H1 (cell line): Measurements from ENCODE around the gene GNB3. TPM values are rescaled to one million over a fixed set of nuclear protein-coding genes. Genes with fewer than 3 reads are reported as not detected.
A peak's percentile ranks its signal among the peaks of the same experiment; 100 is the strongest.

Experiments
- CTCF ChIA-PET: fragments of 300-600 bp; sonication (Branson Sonifier 250); formaldehyde crosslinking; loops from one replicate; lab custom pipeline; 2021; ENCODE audit not compliant: partially characterized antibody; lab: Charles Lee
- POLR2A ChIA-PET: fragments of 300-600 bp; sonication (Branson Sonifier 250); formaldehyde crosslinking; loops from one replicate; lab custom pipeline; 2021; ENCODE audit warnings: inconsistent platforms; ENCODE audit not compliant: partially characterized antibody; lab: Charles Lee
- DNase-seq, 2 experiments: peaks; one replicate each; pipeline versions ENCODE4 v3.0.0 to v3.0.0-alpha.2; 2010 to 2022; ENCODE audit warnings: low spot score in 2 of 2, low read depth in 1 of 2, mixed read lengths in 1 of 2
- FAIRE-seq: peaks from 2 replicates; lab custom pipeline; 2011; peaks lifted over from hg19 to GRCh38; lab: Jason Lieb, UNC
- H2AFZ ChIP-seq: 2 replicates; pipeline ENCODE4 v1.8.1; 2012; ENCODE audit warnings: low read length, inconsistent platforms
- H2AK5ac ChIP-seq: 2 replicates; pipeline ENCODE4 v1.6.1; 2013; ENCODE audit warnings: low read depth, low read length
- H2BK120ac ChIP-seq: replicated peaks from 2 replicates; pipeline ENCODE3; 2013; ENCODE audit warnings: low read depth, low read length, inconsistent platforms
- H2BK12ac ChIP-seq: 2 replicates; pipeline ENCODE4 v1.6.1; 2013; ENCODE audit warnings: low read depth, low read length
- H2BK15ac ChIP-seq: 2 replicates; pipeline ENCODE4 v1.6.1; 2013; ENCODE audit warnings: low read length
- H2BK20ac ChIP-seq: 2 replicates; pipeline ENCODE4 v1.6.1; 2013; ENCODE audit warnings: low read length
- H2BK5ac ChIP-seq: 2 replicates; pipeline ENCODE4 v1.6.1; 2013; ENCODE audit warnings: low read depth, low read length
- H3K14ac ChIP-seq: 2 replicates; pipeline ENCODE4 v1.6.1; 2013; ENCODE audit warnings: inconsistent platforms; ENCODE audit not compliant: insufficient read length
- H3K18ac ChIP-seq: 2 replicates; pipeline ENCODE4 v1.6.1; 2013; ENCODE audit warnings: low read length; ENCODE audit errors: extremely low read depth
- H3K23ac ChIP-seq: 2 replicates; pipeline ENCODE4 v1.6.1; 2013; ENCODE audit warnings: inconsistent platforms; ENCODE audit not compliant: insufficient read length
- H3K23me2 ChIP-seq: 2 replicates; pipeline ENCODE4 v1.6.1; 2013; ENCODE audit warnings: low read depth, low read length
- H3K27ac ChIP-seq: 2 replicates; pipeline ENCODE4 v1.6.1; 2011; ENCODE audit warnings: low read depth, low read length, inconsistent platforms
- H3K27me3 ChIP-seq, 4 experiments: replicated peaks in 1 of 4; 1 replicate in 1 of 4; 2 replicates in 3 of 4; pipeline versions ENCODE4 v1.6.1 to v1.8.1; 2011 to 2013; ENCODE audit warnings: low read length in 3 of 4, mild to moderate bottlenecking in 3 of 4, inconsistent platforms in 2 of 4, mixed read lengths in 2 of 4, moderate library complexity in 1 of 4; ENCODE audit not compliant: control insufficient read depth in 3 of 4, insufficient read depth in 3 of 4; ENCODE audit errors: extremely low read depth in 1 of 4
- H3K36me3 ChIP-seq, 4 experiments: 2 replicates each; pipeline versions ENCODE4 v1.6.1 to v1.8.1; 2011 to 2013; ENCODE audit warnings: mild to moderate bottlenecking in 4 of 4, low read length in 3 of 4, moderate library complexity in 2 of 4, control low read depth in 1 of 4, inconsistent platforms in 1 of 4; ENCODE audit not compliant: insufficient read depth in 4 of 4, control insufficient read depth in 2 of 4
- H3K4ac ChIP-seq: replicated peaks from 2 replicates; pipeline ENCODE3; 2013; ENCODE audit warnings: low read length, low read depth, mixed read lengths, inconsistent platforms; ENCODE audit not compliant: insufficient read length
- H3K4me1 ChIP-seq, 4 experiments: replicated peaks in 1 of 4; 1 replicate in 1 of 4; 2 replicates in 3 of 4; pipeline versions ENCODE4 v1.6.1 to v1.8.1; 2011 to 2013; ENCODE audit warnings: low read length in 3 of 4, inconsistent platforms in 2 of 4, mixed read lengths in 1 of 4; ENCODE audit not compliant: insufficient read depth in 4 of 4, control insufficient read depth in 3 of 4
- H3K4me2 ChIP-seq, 2 experiments: 2 replicates each; pipeline versions ENCODE4 v1.6.1 to v1.8.1; 2011 to 2013; ENCODE audit warnings: low read depth in 2 of 2, low read length in 2 of 2, control low read depth in 1 of 2, inconsistent platforms in 1 of 2, mild to moderate bottlenecking in 1 of 2; ENCODE audit not compliant: insufficient read depth in 1 of 2
- H3K4me3 ChIP-seq, 4 experiments: fragments of 200-600, 300-600 bp in 1 of 4; sonication (generic), shearing (Covaris generic), sonication (Bioruptor Twin) in 1 of 4; 2 replicates each; pipeline versions ENCODE4 v1.5.1 to v1.8.1; 2011 to 2016; ENCODE audit warnings: low read length in 4 of 4, low read depth in 3 of 4, control low read depth in 2 of 4, inconsistent platforms in 2 of 4, mild to moderate bottlenecking in 2 of 4, mixed read lengths in 1 of 4, moderate library complexity in 1 of 4; ENCODE audit not compliant: insufficient read depth in 2 of 4; ENCODE audit errors: extremely low read depth in 1 of 4
- H3K56ac ChIP-seq: replicated peaks from 2 replicates; pipeline ENCODE3; 2013; ENCODE audit warnings: low read depth, mild to moderate bottlenecking, mixed read lengths, low read length, inconsistent platforms; ENCODE audit not compliant: insufficient read length
- H3K79me1 ChIP-seq: 2 replicates; pipeline ENCODE4 v1.6.1; 2013; ENCODE audit warnings: low read depth, low read length, control low read depth
- H3K79me2 ChIP-seq, 2 experiments: 2 replicates each; pipeline versions ENCODE4 v1.6.1 to v1.8.1; 2012 to 2013; ENCODE audit warnings: low read length in 2 of 2, mild to moderate bottlenecking in 2 of 2, inconsistent platforms in 1 of 2; ENCODE audit not compliant: insufficient read depth in 2 of 2, control insufficient read depth in 1 of 2
- H3K9ac ChIP-seq, 4 experiments: replicated peaks in 1 of 4; 1 replicate in 1 of 4; 2 replicates in 3 of 4; pipeline versions ENCODE4 v1.6.1 to v1.8.1; 2011 to 2013; ENCODE audit warnings: low read depth in 3 of 4, low read length in 3 of 4, control low read depth in 2 of 4, mild to moderate bottlenecking in 2 of 4, moderate library complexity in 2 of 4, inconsistent platforms in 1 of 4; ENCODE audit errors: extremely low read depth in 1 of 4
- H3K9me3 ChIP-seq, 2 experiments: 2 replicates each; pipeline versions ENCODE4 v1.6.1 to v1.8.1; 2012 to 2013; ENCODE audit warnings: mild to moderate bottlenecking in 2 of 2, moderate library complexity in 2 of 2, control low read depth in 1 of 2, inconsistent platforms in 1 of 2, low read depth in 1 of 2, low read length in 1 of 2, mixed read lengths in 1 of 2; ENCODE audit not compliant: insufficient read depth in 2 of 2
- H4K20me1 ChIP-seq, 2 experiments: replicated peaks in 1 of 2; 2 replicates each; pipeline versions ENCODE3 to v1.8.1; 2011 to 2013; ENCODE audit warnings: inconsistent platforms in 2 of 2, low read length in 2 of 2, mild to moderate bottlenecking in 1 of 2; ENCODE audit not compliant: insufficient read depth in 2 of 2, control insufficient read depth in 1 of 2
- H4K5ac ChIP-seq: 2 replicates; pipeline ENCODE4 v1.6.1; 2013; ENCODE audit warnings: low read length, low read depth, mixed read lengths, inconsistent platforms; ENCODE audit not compliant: insufficient read length
- H4K8ac ChIP-seq: 2 replicates; pipeline ENCODE4 v1.8.0; 2013; ENCODE audit warnings: mild to moderate bottlenecking, moderate library complexity, low read length, inconsistent platforms; ENCODE audit not compliant: insufficient read depth; ENCODE audit errors: extremely low read depth
- H4K91ac ChIP-seq: replicated peaks from 2 replicates; pipeline ENCODE3; 2013; ENCODE audit warnings: low read length, mixed read lengths, inconsistent platforms; ENCODE audit not compliant: insufficient read length
- ATF3 ChIP-seq: IDR thresholded peaks from 2 replicates; pipeline ENCODE4 v1.6.1; 2011; ENCODE audit warnings: low read depth, mild to moderate bottlenecking, low read length; ENCODE audit not compliant: insufficient read depth
- POU5F1 ChIP-seq: IDR thresholded peaks from 2 replicates; pipeline ENCODE4 v1.6.1; 2011; ENCODE audit warnings: low read depth, mild to moderate bottlenecking, low read length, moderate library complexity
- SAP30 ChIP-seq: fragments of 300-600 bp; sonication (generic); IDR thresholded peaks from 2 replicates; pipeline ENCODE4 v1.7.1; 2012; ENCODE audit warnings: low read length, moderate library complexity, mild to moderate bottlenecking, inconsistent platforms; ENCODE audit not compliant: insufficient read depth, insufficient replicate concordance
- ZNF274 ChIP-seq: IDR thresholded peaks from 2 replicates; pipeline ENCODE4 v1.7.0; 2012; ENCODE audit warnings: low read length, borderline replicate concordance; ENCODE audit errors: extremely low read depth
- WGBS, 2 experiments: shearing (Covaris generic) in 1 of 2; methylation state at CpG; one replicate each; pipeline versions ENCODE4 v1.1.6 to v1.1.7; 2013 to 2015; ENCODE audit warnings: low lambda C conversion rate in 2 of 2, mixed read lengths in 2 of 2, inconsistent platforms in 1 of 2, low coverage in 1 of 2, missing lambda C conversion rate in 1 of 2; ENCODE audit not compliant: insufficient replicate concordance in 2 of 2, insufficient coverage in 1 of 2, insufficient read length in 1 of 2; ENCODE audit errors: extremely low coverage in 1 of 2, missing lambda C conversion rate in 1 of 2; 5-methylcytosine and 5-hydroxymethylcytosine counted together
- polyA plus RNA-seq, 7 experiments: library from polyadenylated mRNA; depleted of rRNA in 3 of 7; stranded (reverse) in 5 of 7; unstranded in 2 of 7; fragments of >200 nt in 5 of 7; fragments of 200-250 nt in 2 of 7; gene quantifications; 1 replicate in 5 of 7; 2 replicates in 1 of 7; 4 replicates in 1 of 7; pipeline versions ENCODE4 v1.2.1 to v1.2.3, GENCODE V29; 2011 to 2013; ENCODE audit warnings: missing spikeins in 2 of 7, mixed read lengths in 2 of 7
- total RNA-seq: library from RNA; stranded (reverse); fragmentation: NEBNext Ultra II Directional; extraction: Animal tissue kit (Norgen Biotek cat#: 25700); gene quantifications from 2 replicates; pipeline ENCODE4 v1.2.1, GENCODE V29; 2021

Gene GNB3
- total and polyA plus RNA-seq, 2 of the 8 experiments (the other 6 are each of a cell fraction or from before 2014, with no cell fraction given) = 9.9 TPM

- H3K14ac ChIP-seq = no peak overlapping the region
- H2BK5ac ChIP-seq = peak overlapping the region; percentile 60; the same call in 1 of the 2 replicates
- H3K56ac ChIP-seq = no peak overlapping the region
- CTCF ChIA-PET = interaction anchor here (1.8 to 19.8 kb wide), 3 partner anchors 16 to 294 kb away, joined by 4 to 292 read pairs (median 10); partner anchors contain the start of genes GNB3 and P3H3
- no peak overlapping the region for H2BK12ac ChIP-seq
- H3K9me3 ChIP-seq = no peaks in the 10 kb centered on the region
- H3K9ac ChIP-seq = peak overlapping the region in 1 of 4 experiments; percentile 55; a peak in 3 of 7 replicates
- peaks cover 0 to 14% (median 3%) of the 10 kb centered on the region in 4 experiments; a peak in 5 of 7 replicates for H3K4me1 ChIP-seq
- H2AK5ac ChIP-seq = no peak overlapping the region
- H3K79me2 ChIP-seq = peaks cover 0 to 29% of the 10 kb centered on the region in 2 experiments; a peak in 2 of 4 replicates
- H3K79me1 ChIP-seq = peaks cover 2% of the 10 kb centered on the region
- peaks cover 9 to 38% (median 27%) of the 10 kb centered on the region in 4 experiments; a peak in 7 of 8 replicates for H3K36me3 ChIP-seq
- DNase-seq (no peak), FAIRE-seq (no peak)
- H4K20me1 ChIP-seq = peaks cover 0 to 3% of the 10 kb centered on the region in 2 experiments
- peak overlapping the region; percentile 79 to 94 (median 88); a peak in 7 of 8 replicates for H3K4me3 ChIP-seq
- no peaks in the 10 kb centered on the region for H3K27me3 ChIP-seq
- H3K23ac ChIP-seq = no peak overlapping the region
- H3K4ac ChIP-seq = no peak overlapping the region
- no peak overlapping the region for H2BK120ac ChIP-seq
- no peak overlapping the region for H2BK20ac ChIP-seq
- no peak overlapping the region for H3K18ac ChIP-seq
- POLR2A ChIA-PET = interaction anchor here (1.0 to 25.7 kb wide), 6 partner anchors 17 to 379 kb away, joined by 3 to 588 read pairs (median 25); partner anchors contain the start of genes C12orf57, GAPDH, GNB3 and GPR162
- no peak overlapping the region; the same call in 1 of the 2 replicates for H4K8ac ChIP-seq
- peak overlapping the region; percentile 65 to 96 for H3K4me2 ChIP-seq
- peaks cover 13% of the 10 kb centered on the region for H3K23me2 ChIP-seq
- no peak overlapping the region for H4K91ac ChIP-seq
- H4K5ac ChIP-seq = no peak overlapping the region
- no peak overlapping the region for H2BK15ac ChIP-seq
- no peak overlapping the region for H3K27ac ChIP-seq
- WGBS, 2 experiments = 91% methylated on average over 10 of the region's 10 CpGs; no CpG with 5 or more reads in 1 of the 2 experiments
- H2AFZ ChIP-seq = no peak overlapping the region
- no peak for TF ChIP-seq ZNF274
- no peak for TF ChIP-seq SAP30
- TF ChIP-seq POU5F1 = no peak
- no peak for TF ChIP-seq ATF3
Observed at GRCh38 chr12:6849976-6850560, 9.3 kb downstream of the GNB3 start.
